Endothelial cell of umbilical vein (primary cell): ENCODE results near the gene PTPRD. TPM values are rescaled to one million over a fixed set of nuclear protein-coding genes. Genes with fewer than 3 reads are reported as not detected.

Experiments
- BruUV-seq: library from RNA; stranded (reverse); fragments of 400-500 nt; replicated peaks from 2 replicates; lab custom pipeline; 2021; lab: Mats Ljungman, UMichigan
- CTCF ChIA-PET: fragments of 300-600, 350-600 bp; sonication (Branson Sonifier 250); formaldehyde crosslinking; loops from one replicate; lab custom pipeline; 2021; ENCODE audit warnings: antibody characterized with exemption, inconsistent platforms; lab: Charles Lee
- POLR2A ChIA-PET: fragments of 300-600, 350-600 bp; sonication (Branson Sonifier 250); formaldehyde crosslinking; loops from one replicate; lab custom pipeline; 2021; ENCODE audit warnings: antibody characterized with exemption, inconsistent platforms; lab: Charles Lee
- DNase-seq: peaks from one replicate; pipeline ENCODE4 v3.0.0-alpha.2; 2011; ENCODE audit warnings: low read depth, low spot score
- FAIRE-seq: peaks from 2 replicates; lab custom pipeline; 2011; peaks lifted over from hg19 to GRCh38; lab: Jason Lieb, UNC
- H2AFZ ChIP-seq: 2 replicates; pipeline ENCODE4 v1.6.0; 2012; ENCODE audit warnings: low read depth, low read length, control low read depth, inconsistent platforms
- H3K27ac ChIP-seq: 2 replicates; pipeline ENCODE4 v1.5.1; 2011; ENCODE audit warnings: low read depth, mild to moderate bottlenecking, control low read depth, low read length, moderate library complexity; ENCODE audit not compliant: insufficient read depth
- H3K27me3 ChIP-seq, 2 experiments: 2 replicates each; pipeline versions ENCODE4 v1.6.0 to v1.6.1; 2011; ENCODE audit warnings: low read length in 2 of 2, mixed read lengths in 1 of 2; ENCODE audit not compliant: control insufficient read depth in 2 of 2, insufficient read depth in 2 of 2
- H3K36me3 ChIP-seq, 2 experiments: 2 replicates in 1 of 2; 3 replicates in 1 of 2; pipeline ENCODE4 v1.5.1; 2011; ENCODE audit warnings: low read length in 2 of 2, mild to moderate bottlenecking in 1 of 2, moderate library complexity in 1 of 2; ENCODE audit not compliant: control insufficient read depth in 2 of 2, insufficient read depth in 2 of 2; ENCODE audit errors: extremely low read depth in 1 of 2
- H3K4me1 ChIP-seq: 3 replicates; pipeline ENCODE4 v1.5.1; 2011; ENCODE audit warnings: mild to moderate bottlenecking, low read length; ENCODE audit not compliant: control insufficient read depth, insufficient read depth; ENCODE audit errors: extremely low read depth
- H3K4me2 ChIP-seq: 2 replicates; pipeline ENCODE4 v1.6.1; 2011; ENCODE audit warnings: low read length, control low read depth, mixed read lengths; ENCODE audit not compliant: insufficient read depth
- H3K4me3 ChIP-seq, 3 experiments: fragments of 200-600 bp in 1 of 3; sonication (generic), shearing (Covaris generic) in 1 of 3; replicated peaks in 1 of 3; 2 replicates each; pipeline ENCODE4 v1.5.1; 2011 to 2016; ENCODE audit warnings: control low read depth in 3 of 3, low read length in 3 of 3, mild to moderate bottlenecking in 2 of 3, inconsistent platforms in 1 of 3, low read depth in 1 of 3, moderate library complexity in 1 of 3; ENCODE audit not compliant: insufficient read depth in 1 of 3
- H3K79me2 ChIP-seq: 2 replicates; pipeline ENCODE4 v1.6.0; 2012; ENCODE audit warnings: low read length, inconsistent platforms; ENCODE audit not compliant: control insufficient read depth, insufficient read depth
- H3K9ac ChIP-seq: replicated peaks from 2 replicates; pipeline ENCODE3; 2011; ENCODE audit warnings: low read length, control low read depth; ENCODE audit not compliant: insufficient read depth; ENCODE audit errors: extremely low read depth
- H3K9me1 ChIP-seq: replicated peaks from 3 replicates; pipeline ENCODE4 v1.6.0; 2011; ENCODE audit warnings: mild to moderate bottlenecking, low read length; ENCODE audit not compliant: control insufficient read depth, insufficient read depth; ENCODE audit errors: extremely low read depth
- H3K9me3 ChIP-seq: replicated peaks from 2 replicates; pipeline ENCODE4 v1.5.1; 2012; ENCODE audit warnings: low read length, inconsistent platforms; ENCODE audit not compliant: control insufficient read depth, insufficient read depth
- H4K20me1 ChIP-seq: replicated peaks from 2 replicates; pipeline ENCODE3; 2011; ENCODE audit warnings: mild to moderate bottlenecking, low read length; ENCODE audit not compliant: control insufficient read depth, insufficient read depth; ENCODE audit errors: extremely low read depth
- CTCF ChIP-seq, 2 donors: IDR thresholded peaks; 1 replicate in 1 of 2; 2 replicates in 1 of 2; pipeline ENCODE4 v1.5.1; 2011; ENCODE audit warnings: low read length in 2 of 2, mild to moderate bottlenecking in 2 of 2, moderate library complexity in 2 of 2, control low read depth in 1 of 2, inconsistent platforms in 1 of 2, low read depth in 1 of 2; ENCODE audit not compliant: insufficient read depth in 1 of 2; ENCODE audit errors: extremely low read depth in 1 of 2
- EZH2 ChIP-seq: IDR thresholded peaks from 2 replicates; pipeline ENCODE4 v1.6.1; 2012; ENCODE audit warnings: borderline replicate concordance, low read depth, mild to moderate bottlenecking, moderate library complexity, low read length, inconsistent platforms; ENCODE audit not compliant: severe bottlenecking
- FOS ChIP-seq: IDR thresholded peaks from 2 replicates; pipeline ENCODE4 v1.6.1; 2011; ENCODE audit warnings: mild to moderate bottlenecking, low read length, moderate library complexity, borderline replicate concordance; ENCODE audit not compliant: insufficient read depth
- GATA2 ChIP-seq: IDR thresholded peaks from 2 replicates; pipeline ENCODE4 v1.7.0; 2011; ENCODE audit warnings: low read depth, mild to moderate bottlenecking, moderate library complexity, mixed read lengths, low read length; ENCODE audit not compliant: insufficient read length, insufficient read depth
- JUN ChIP-seq: IDR thresholded peaks from 2 replicates; pipeline ENCODE4 v1.6.1; 2011; ENCODE audit warnings: borderline replicate concordance, low read depth; ENCODE audit not compliant: insufficient read length, insufficient read depth
- MAX ChIP-seq: IDR thresholded peaks from 2 replicates; pipeline ENCODE4 v1.6.1; 2011; ENCODE audit not compliant: insufficient read depth, insufficient read length
- MYC ChIP-seq: IDR thresholded peaks from one replicate; pipeline ENCODE4 v1.6.1; 2011; ENCODE audit warnings: mild to moderate bottlenecking, low read depth, low read length
- POLR2A ChIP-seq: IDR thresholded peaks from 2 replicates; pipeline ENCODE4 v1.6.1; 2012; ENCODE audit warnings: low read depth, mild to moderate bottlenecking, control low read depth, low read length
- POLR2AphosphoS5 ChIP-seq: IDR thresholded peaks from 2 replicates; pipeline ENCODE4 v1.6.1; 2012; ENCODE audit warnings: low read depth, mild to moderate bottlenecking, control low read depth, low read length, moderate library complexity; ENCODE audit not compliant: insufficient read depth
- dilution Hi-C: fragments of 300-500 bp; cut with MboI; formaldehyde crosslinking; loops from one replicate; pipeline ENCODE4 v1.15.0; 2019; ENCODE audit warnings: low sequenced_read_pairs; ENCODE audit not compliant: extremely low pct_ligation_motif_present
- intact Hi-C: fragments of 100-400 bp; cut with micrococcal nuclease; formaldehyde crosslinking; loops from one replicate; pipeline ENCODE4 v1.10.0; 2022
- polyA plus RNA-seq, 4 experiments: library from polyadenylated mRNA; depleted of rRNA in 3 of 4; stranded (reverse) in 3 of 4; unstranded in 1 of 4; fragments of >200 nt; gene quantifications; 2 replicates each; pipeline versions ENCODE4 v1.2.1 to v1.2.3, GENCODE V29; 2011 to 2012; ENCODE audit warnings: missing spikeins in 1 of 4
- total RNA-seq: library from RNA; stranded (reverse); gene quantifications from 2 replicates; pipeline ENCODE4 v1.2.3, GENCODE V29; 2021

Gene PTPRD
- total and polyA plus RNA-seq, 2 donors (not counting 3 experiments of a cell fraction or from before 2014, with no cell fraction given), result 5.5 to 5.7 TPM

- Histone ChIP-seq H3K9ac (no peak overlapping the region), H3K27me3 (peaks cover 4 to 16% of the 10 kb centered on the region in 2 experiments), H3K9me3 (no peaks in the 10 kb centered on the region), H3K4me1 (no peaks in the 10 kb centered on the region), H3K4me3 (no peak overlapping the region), H4K20me1 (no peaks in the 10 kb centered on the region), H3K27ac (no peak overlapping the region), H3K79me2 (no peaks in the 10 kb centered on the region), H3K4me2 (no peak overlapping the region), H3K36me3 (no peaks in the 10 kb centered on the region), H3K9me1 (no peaks in the 10 kb centered on the region), H2AFZ (no peak overlapping the region)
- no TSS peak for BruUV-seq
- intact Hi-C loops, result no loop called here
- DNase-seq (no peak), FAIRE-seq (no peak)
- dilution Hi-C loops, result no loop called here
- ChIA-PET CTCF (interaction anchor here (1.2 kb wide), 1 partner anchor 8 kb away, joined by 3 read pairs; no protein-coding TSS in a partner anchor), POLR2A (no interaction called here)
- TF ChIP-seq JUN (no peak), CTCF (IDR thresholded peaks at IDR 0.05; ENCODE audit: extremely low read depth in 1 of 2, insufficient read depth in 1 of 2, low read depth in 1 of 2, low read length in 2 of 2) (no peak), GATA2 (no peak), FOS (no peak), POLR2A (no peak)
Observed at GRCh38 chr9:8863886-8864544, 1748.8 kb downstream of the PTPRD start.

GRCh38 chr9:8863069-8863468 lies 1749.7 kb downstream of the PTPRD start:
- no TSS peak for BruUV-seq
- ChIA-PET CTCF (no interaction called here), POLR2A (no interaction called here)
- no peaks in the 10 kb centered on the region for H3K79me2 ChIP-seq
- no peak for DNase-seq
- no peaks in the 10 kb centered on the region for H3K36me3 ChIP-seq
- peaks cover 4 to 21% of the 10 kb centered on the region in 2 experiments for H3K27me3 ChIP-seq
- no peak for TF ChIP-seq EZH2
- no peak for TF ChIP-seq MAX
- TF ChIP-seq MYC, result no peak
- TF ChIP-seq GATA2, result no peak
- no peak for TF ChIP-seq FOS
- no peak for TF ChIP-seq JUN
- TF ChIP-seq CTCF (IDR thresholded peaks at IDR 0.05; ENCODE audit: extremely low read depth in 1 of 2, insufficient read depth in 1 of 2, low read depth in 1 of 2, low read length in 2 of 2), result no peak
- TF ChIP-seq POLR2AphosphoS5, result no peak
- TF ChIP-seq POLR2A, result no peak
- dilution Hi-C loops, result no loop called here
- peaks cover 2% of the 10 kb centered on the region for H3K4me1 ChIP-seq
- no peak overlapping the region for H3K27ac ChIP-seq
- FAIRE-seq, result no peak
- no peak overlapping the region for H3K4me2 ChIP-seq
- intact Hi-C loops, result no loop called here
- H2AFZ ChIP-seq, result no peak overlapping the region
- H3K9ac ChIP-seq, result no peak overlapping the region
- no peaks in the 10 kb centered on the region for H3K9me3 ChIP-seq
- no peaks in the 10 kb centered on the region for H4K20me1 ChIP-seq
- H3K4me3 ChIP-seq, result no peak overlapping the region
- H3K9me1 ChIP-seq, result no peaks in the 10 kb centered on the region
